ENCODE data around the gene RPS6KA5.
"Not testable (repeated sequence)": the region's sequence is repeated elsewhere in the genome, so short reads cannot be mapped to it uniquely, and the experiment has no call there.

The RPS6KA5 gene

DNA sequence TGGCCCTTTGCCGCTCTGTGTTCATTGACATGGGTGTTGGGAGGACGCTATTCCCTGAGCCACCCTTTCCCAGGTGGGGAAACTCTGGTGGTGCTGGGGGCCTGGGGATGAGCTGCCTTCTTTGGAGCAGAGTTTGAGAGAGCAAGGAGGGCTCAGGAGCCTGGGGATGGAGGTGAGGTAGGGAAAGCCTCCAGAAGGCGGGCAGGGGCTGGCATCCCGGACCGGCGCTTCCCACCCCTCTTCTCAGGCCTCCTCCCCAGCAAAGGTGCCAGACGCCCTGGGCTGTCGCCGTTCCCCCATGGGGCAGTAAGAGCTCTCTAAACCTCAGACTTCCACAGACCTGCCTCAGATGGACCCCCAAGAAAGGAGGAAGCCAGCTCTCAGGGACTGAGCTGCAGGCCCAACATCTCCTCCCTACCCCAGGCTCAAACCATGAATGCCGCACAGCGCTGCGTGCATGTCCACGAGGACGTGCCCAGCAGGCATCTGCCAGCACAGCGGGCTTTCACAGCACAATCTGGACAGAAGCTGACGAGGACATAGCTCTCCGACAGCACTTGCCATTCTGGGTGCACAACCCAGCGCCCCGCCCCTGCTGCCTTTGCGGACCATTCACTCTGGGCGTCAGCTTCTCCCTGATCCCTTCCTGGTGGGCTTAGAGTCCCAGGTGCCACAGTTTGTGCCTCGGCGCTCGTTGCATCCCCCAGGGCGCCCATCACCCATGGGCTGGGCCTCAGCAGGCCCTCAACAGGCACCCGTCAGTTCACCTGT, 229.3 kb downstream of the RPS6KA5 start:
- DNase-seq (ENCODE audit: low spot score) = no peak

- no peak for DNase-seq (ENCODE audit: low spot score)
Observed at GRCh38 chr14:90829677-90830076, 230.8 kb downstream of the RPS6KA5 start.

- peak; percentile 14 for DNase-seq (ENCODE audit: low spot score)
Observed at GRCh38 chr14:90828642-90829487, 231.6 kb downstream of the RPS6KA5 start.

DNA sequence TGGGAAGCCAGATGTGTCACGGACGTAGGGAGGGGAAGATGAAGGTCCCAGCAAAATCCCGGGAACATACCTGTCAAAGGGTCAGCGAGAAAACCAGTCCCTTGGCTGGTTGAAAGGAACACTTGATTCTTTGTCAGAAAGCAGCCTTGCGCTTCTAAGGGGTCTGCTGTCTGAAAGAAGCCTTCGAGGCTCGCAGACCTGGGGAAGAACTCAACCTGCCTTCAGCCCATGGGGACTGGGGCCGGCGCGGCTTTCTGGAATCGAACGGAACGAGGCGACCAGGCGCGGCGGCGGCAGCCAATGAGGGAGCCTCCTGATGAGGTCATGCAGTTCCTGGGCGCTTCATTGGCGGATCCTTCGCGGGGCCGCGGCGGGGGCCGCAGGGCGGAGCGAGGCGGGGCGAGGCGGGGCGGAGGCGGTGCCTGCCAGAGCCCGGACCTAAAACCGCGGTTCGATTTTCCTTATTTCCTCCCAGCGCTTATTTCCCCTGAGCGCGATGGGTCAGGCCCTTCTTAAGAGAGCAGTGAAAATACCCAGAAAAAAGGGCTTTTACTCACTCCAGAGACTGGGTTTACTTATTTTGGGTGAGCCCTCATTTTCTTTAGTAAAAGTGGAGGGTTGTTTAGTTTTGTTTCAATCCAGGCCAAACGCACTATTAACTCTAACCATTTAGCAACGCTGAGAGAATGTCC, 232.4 kb downstream of the RPS6KA5 start:
- DNase-seq (ENCODE audit: low spot score) = peak; percentile 89

- DNase-seq (ENCODE audit: low spot score) = not testable (repeated sequence)
Observed at GRCh38 chr14:90823542-90823941, 236.9 kb downstream of the RPS6KA5 start.

GRCh38 chr14:90820958-90821357, 239.5 kb downstream of the RPS6KA5 start:
- DNase-seq (ENCODE audit: low spot score) = no peak

DNA sequence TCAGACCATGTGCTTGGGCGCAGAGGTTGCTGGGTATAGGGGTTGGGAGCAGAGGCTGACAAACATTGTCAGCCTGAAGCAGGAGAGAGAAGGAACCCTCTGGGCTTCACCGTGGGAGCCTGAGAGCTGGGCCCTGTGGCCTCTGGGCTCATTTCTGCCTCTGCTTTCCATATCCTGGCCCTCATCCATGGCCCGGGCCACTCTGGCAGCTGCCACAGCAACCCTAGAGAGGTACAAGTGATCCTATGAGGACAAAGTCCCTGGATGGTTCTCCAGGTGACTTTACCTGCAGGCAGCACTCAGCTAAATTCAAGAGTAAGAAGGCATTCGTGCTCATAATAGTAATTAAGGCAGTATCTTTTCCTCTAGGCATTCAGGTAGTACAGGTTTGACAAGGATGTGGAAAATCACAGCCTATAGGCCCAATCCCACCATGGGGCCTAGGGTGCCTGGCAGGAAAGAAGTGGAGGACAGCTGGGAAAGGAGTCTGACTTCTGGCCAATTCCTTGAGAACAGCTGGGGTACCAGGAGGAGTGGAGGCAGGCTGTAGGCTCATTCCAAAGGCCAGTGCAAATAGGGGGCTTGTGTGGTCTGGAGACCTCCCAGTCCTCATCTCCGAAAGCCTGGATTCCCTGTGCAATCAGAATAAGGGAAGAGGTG, 240.6 kb downstream of the RPS6KA5 start:
- DNase-seq (ENCODE audit: low spot score) = no peak

- DNase-seq (ENCODE audit: low spot score) = no peak
Observed at GRCh38 chr14:90818715-90819114, 241.7 kb downstream of the RPS6KA5 start.

DNA sequence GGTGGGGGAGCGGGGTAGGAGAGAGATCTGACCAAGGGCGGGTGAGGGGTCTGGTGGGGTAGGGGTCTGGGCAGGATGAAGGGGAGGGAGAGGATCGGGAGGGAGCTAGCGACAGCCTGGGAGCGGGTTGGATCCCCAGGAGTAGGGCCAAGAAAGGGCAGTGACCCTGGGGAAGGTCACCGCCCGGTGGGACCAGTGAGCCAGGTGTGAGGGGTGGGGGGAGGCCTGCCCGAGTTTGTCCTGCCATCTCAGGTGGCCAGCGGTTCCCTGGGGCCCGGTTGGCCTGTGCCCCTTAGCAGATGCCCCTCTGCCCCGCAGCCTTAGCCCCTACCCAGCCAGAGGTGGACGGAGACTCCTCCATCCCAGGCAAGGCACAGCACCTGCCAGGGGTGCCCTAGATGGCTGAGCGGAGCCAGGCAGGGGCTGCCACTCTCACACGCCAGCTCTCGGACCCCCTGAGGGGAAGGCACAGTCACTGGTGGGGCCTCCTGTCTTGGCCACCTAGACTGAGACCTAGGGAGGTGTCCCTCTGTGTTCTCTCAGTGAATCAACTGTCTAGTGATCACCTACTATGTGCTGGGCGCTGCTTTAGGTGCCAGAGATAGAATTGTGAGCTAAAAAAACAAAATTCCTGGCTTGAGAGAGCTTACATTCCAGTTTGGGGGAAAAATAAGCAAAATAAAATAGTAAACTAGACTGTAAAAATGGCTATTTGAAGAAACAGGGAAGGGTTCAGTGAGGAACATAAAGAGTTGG, 243.6 kb downstream of the RPS6KA5 start:
- no peak for DNase-seq (ENCODE audit: low spot score)

DNA sequence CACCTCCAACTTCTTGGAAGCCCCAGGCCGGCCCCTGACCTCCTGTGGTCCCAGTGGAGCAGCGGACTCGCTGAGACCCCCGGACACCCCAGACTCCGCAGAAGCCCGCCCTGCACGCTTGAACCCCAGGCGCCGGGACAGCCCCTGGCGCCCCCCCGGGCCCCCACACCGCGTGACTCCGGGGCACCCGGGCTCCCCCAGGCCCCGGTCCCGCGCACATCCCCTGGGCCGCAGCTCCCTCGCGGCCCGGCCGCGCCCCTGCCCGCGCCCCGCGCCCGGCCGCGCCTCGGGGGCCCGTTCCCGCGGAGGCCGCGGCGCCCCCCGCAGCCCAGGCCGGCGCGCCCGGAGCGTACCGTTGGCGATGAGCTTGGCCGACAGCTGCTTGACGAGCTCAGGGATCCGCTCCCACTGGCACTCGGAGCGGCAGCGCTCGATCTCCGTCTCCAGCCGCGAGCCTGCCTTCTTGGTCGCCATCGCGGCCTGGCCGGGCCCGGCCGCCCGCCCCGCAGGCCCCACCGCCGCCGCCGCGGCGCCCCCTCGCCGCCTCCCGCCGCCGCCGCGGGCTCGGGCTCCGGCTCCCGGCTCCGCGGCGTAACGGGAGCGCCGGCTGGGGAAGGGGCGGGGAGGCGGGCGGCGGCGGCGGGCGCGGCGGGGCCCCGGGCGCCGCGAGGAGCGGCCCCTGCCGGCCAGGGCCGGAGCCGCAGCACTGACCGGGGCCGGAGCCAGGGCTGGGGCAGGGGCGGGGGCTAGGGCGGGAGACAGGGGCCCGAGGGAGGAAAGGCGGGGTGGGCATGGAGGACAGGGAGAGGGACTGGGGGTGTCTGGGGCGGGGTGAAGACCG, 244.4 kb downstream of the RPS6KA5 start, which contains the start of gene TTC7B:
Gene TTC7B, minus strand, starts transcription at position 609 of the 841 bp plus-strand sequence. Its CDS starts 135 bp downstream, at position 474.
- peak; percentile 32 for DNase-seq (ENCODE audit: low spot score)

DNA sequence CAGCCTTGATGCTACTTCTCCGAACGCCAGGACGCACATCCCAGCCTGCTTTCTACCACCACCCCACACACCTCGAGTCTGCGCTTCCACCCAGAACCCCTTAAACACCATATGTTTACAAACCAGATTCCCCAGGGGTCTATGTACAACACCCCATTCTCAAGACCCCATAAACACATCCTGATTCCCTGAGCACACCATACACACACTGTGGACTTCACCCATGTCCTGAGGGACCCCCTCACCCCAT, 244.9 kb downstream of the RPS6KA5 start:
- DNase-seq (ENCODE audit: low spot score) = no peak

DNA sequence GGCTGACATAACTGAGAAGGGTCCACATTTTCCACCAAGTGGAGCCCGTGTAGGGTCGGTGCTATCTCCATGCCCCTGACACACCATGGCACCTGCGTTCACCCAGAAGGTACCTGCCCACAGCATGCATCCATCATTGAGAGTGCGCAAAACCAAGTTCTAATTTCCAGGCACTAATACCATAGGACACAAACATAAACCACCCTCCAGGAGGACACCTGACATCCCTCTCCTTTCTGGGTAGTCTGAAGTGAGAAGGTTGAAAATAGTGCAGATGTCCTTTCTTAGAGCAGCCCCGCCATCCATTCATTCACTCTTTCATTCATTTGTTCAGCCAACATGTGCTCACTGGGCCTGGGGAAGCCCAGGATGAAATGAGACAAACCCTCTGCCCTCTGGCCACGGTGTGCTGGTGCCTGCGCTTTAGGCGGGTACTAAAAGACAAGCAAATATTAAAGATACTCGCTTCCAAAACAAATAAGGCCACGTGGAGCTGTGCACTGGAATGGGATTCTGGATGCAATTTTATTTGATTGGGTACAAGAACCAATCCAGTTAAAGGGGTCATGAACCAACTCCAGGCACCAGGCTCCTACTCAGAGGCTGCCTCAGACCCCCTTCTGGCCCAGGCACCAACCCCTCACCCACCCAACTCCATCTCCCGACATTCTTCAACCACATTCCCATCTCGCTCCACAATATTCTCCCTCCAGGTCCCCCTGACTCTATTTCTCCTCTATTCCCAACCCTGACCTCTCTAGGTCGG, 245.5 kb downstream of the RPS6KA5 start:
- DNase-seq (ENCODE audit: low spot score) = no peak

DNA sequence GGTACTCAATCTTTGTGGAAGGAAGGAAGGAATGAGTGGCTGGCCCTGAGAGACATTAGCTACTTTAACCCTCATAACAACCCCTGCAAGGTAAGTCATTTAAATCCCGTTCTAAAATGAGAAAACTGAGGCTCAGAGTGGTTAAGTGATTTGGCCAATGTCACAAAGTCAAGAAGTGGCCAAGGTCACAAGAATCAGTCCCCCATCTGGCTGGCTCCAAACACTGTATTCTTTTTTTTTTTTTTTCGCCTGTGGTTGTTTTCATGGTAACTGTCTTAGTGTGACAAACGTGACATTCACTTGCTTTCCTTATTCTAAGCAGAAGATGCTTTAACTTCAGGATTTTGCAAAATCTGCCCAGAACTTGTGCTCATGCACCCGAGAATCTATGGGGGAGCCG, 247.0 kb downstream of the RPS6KA5 start:
- no peak for DNase-seq (ENCODE audit: low spot score)

- no peak for DNase-seq (ENCODE audit: low spot score)
Observed at GRCh38 chr14:90812109-90812508, 248.3 kb downstream of the RPS6KA5 start.

- DNase-seq (ENCODE audit: low spot score) = no peak
Observed at GRCh38 chr14:90811641-90812040, 248.8 kb downstream of the RPS6KA5 start.

GRCh38 chr14:90810806-90811205, 249.6 kb downstream of the RPS6KA5 start:
- no peak for DNase-seq (ENCODE audit: low spot score)

GRCh38 chr14:90809530-90810312, 250.7 kb downstream of the RPS6KA5 start:
- DNase-seq (ENCODE audit: low spot score) = no peak

DNA sequence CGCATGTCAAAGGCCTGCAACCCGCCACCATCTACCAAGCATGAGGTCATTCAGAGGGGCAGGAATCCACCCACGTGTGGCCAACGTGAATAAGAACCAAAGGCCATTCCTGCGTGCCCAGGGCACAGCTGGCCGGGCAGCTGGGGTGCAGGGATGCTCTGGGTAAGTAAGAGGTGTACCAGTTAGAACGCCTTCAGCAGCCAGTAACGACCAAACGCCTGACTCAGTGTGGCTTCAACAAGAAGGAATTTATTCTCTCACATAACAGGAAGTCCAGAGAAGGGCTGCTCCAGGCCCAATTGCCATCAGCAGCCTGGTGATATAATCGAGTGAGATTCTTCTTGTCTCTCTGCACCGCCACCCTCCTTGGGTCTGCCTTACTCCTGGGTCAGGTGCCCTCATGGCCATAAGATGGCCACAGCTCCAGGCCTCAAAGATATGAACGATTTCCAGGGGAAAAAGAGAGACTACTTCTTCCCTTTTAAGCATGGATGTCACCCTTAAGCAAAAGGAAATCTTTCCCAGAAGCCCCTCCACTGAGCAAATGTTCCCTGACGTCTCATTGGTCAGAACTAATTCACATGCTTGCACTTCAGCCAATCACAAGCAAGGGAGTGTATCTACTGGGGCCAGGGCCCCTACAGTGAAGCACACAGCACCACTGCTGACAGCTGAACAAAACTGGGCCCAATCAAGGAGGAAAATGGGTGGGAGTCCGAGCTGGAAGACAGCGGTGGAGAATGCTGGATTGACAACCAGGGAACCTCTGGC, 251.5 kb downstream of the RPS6KA5 start:
- no peak for DNase-seq (ENCODE audit: low spot score)
